ENCODE results near the gene LAMA5. TPM values are rescaled to one million over a fixed set of nuclear protein-coding genes. Genes with fewer than 3 reads are reported as not detected.
A peak's percentile ranks its signal among the peaks of the same experiment; 100 is the strongest.

LAMA5 gene
- total RNA-seq, 2 donors from 2014 or later, result 315 to 369 TPM

DNA sequence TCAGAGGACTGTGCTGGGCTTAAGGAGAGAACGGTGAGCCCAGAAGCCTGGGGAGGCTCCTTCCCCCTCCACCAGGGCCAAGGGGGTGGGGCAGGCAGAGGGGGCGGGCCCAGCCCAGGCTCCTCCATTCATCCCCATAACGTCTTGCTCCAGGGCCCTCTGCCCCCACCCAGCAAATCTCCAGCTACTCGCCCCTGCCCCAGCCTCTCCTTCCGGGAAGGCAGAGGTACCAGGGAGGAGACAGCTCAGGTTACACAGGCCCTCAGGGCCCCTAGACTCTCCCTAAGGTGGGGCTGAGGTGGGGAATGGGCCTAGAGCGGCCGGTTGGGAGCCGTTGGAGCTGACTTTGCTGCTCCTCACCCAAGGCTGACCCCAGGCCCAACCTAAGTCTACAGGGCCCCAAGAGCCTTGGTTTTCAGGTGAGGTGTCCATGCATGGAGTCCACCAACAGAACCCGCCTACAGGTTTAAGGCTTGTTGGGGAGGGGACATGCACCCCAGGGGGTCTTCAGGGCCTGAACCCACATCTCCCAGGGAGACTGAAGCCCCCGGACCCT lies 1.2 kb downstream of the LAMA5 start:
- WGBS, 2 experiments (ENCODE audit: insufficient coverage in 1 of 2, insufficient read length in 1 of 2), result 16 to 20% methylated on average over 3 to 10 of the region's 10 CpGs
- peak overlapping the region; percentile 62 for H3K4me3 Mint-ChIP-seq
- DNase-seq, result peak; percentile 84
- TF ChIP-seq, protein P1, sequence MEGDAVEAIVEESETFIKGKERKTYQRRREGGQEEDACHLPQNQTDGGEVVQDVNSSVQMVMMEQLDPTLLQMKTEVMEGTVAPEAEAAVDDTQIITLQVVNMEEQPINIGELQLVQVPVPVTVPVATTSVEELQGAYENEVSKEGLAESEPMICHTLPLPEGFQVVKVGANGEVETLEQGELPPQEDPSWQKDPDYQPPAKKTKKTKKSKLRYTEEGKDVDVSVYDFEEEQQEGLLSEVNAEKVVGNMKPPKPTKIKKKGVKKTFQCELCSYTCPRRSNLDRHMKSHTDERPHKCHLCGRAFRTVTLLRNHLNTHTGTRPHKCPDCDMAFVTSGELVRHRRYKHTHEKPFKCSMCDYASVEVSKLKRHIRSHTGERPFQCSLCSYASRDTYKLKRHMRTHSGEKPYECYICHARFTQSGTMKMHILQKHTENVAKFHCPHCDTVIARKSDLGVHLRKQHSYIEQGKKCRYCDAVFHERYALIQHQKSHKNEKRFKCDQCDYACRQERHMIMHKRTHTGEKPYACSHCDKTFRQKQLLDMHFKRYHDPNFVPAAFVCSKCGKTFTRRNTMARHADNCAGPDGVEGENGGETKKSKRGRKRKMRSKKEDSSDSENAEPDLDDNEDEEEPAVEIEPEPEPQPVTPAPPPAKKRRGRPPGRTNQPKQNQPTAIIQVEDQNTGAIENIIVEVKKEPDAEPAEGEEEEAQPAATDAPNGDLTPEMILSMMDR (conservative IDR thresholded peaks at IDR 0.05), result no peak
- Histone ChIP-seq H3K27me3 (ENCODE audit: control insufficient read depth, insufficient read depth, low read length, poor library complexity, severe bottlenecking) (no peaks in the 10 kb centered on the region), H3K4me1 (ENCODE audit: control insufficient read depth, insufficient read depth, low read length) (peaks cover 52% of the 10 kb centered on the region), H3K9ac (ENCODE audit: extremely low read depth, low read length, poor library complexity, severe bottlenecking) (peak overlapping the region; percentile 63), H3K36me3 (ENCODE audit: control insufficient read depth, insufficient read depth, low read length) (peaks cover 13% of the 10 kb centered on the region), H3K9me3 (ENCODE audit: control insufficient read depth, low read length) (no peaks in the 10 kb centered on the region), H3K27ac (ENCODE audit: low read depth, low read length) (no peak overlapping the region), H3K4me3 (ENCODE audit: low read length) (peak overlapping the region; percentile 85)
- peaks cover 30% of the 10 kb centered on the region for H3K4me1 Mint-ChIP-seq
- peak overlapping the region; percentile 30 for H3K27ac Mint-ChIP-seq
- H3K27me3 Mint-ChIP-seq (ENCODE audit: insufficient read depth), result peaks cover 3% of the 10 kb centered on the region
- H3K36me3 Mint-ChIP-seq (ENCODE audit: low read depth), result peaks cover 3% of the 10 kb centered on the region
- H3K9me3 Mint-ChIP-seq, result no peaks in the 10 kb centered on the region

GRCh38 chr20:62364911-62365736 lies 2.0 kb downstream of the LAMA5 start:
- no peak overlapping the region for H3K27ac ChIP-seq (ENCODE audit: low read depth, low read length)
- H3K36me3 Mint-ChIP-seq (ENCODE audit: low read depth), result peaks cover 3% of the 10 kb centered on the region
- TF ChIP-seq, protein P1 (conservative IDR thresholded peaks at IDR 0.05), result no peak
- peaks cover 30% of the 10 kb centered on the region for H3K4me1 Mint-ChIP-seq
- peak overlapping the region; percentile 62 for H3K4me3 Mint-ChIP-seq
- H3K4me1 ChIP-seq (ENCODE audit: control insufficient read depth, insufficient read depth, low read length), result peaks cover 53% of the 10 kb centered on the region
- peak overlapping the region; percentile 76 for H3K27ac Mint-ChIP-seq
- H3K27me3 Mint-ChIP-seq (ENCODE audit: insufficient read depth), result peaks cover 3% of the 10 kb centered on the region
- WGBS, 2 experiments (ENCODE audit: insufficient coverage in 1 of 2, insufficient read length in 1 of 2), result 89 to 93% methylated on average over 22 to 27 of the region's 27 CpGs
- no peaks in the 10 kb centered on the region for H3K27me3 ChIP-seq (ENCODE audit: control insufficient read depth, insufficient read depth, low read length, poor library complexity, severe bottlenecking)
- H3K9me3 ChIP-seq (ENCODE audit: control insufficient read depth, low read length), result no peaks in the 10 kb centered on the region
- peaks cover 16% of the 10 kb centered on the region for H3K36me3 ChIP-seq (ENCODE audit: control insufficient read depth, insufficient read depth, low read length)
- peak; percentile 58 for DNase-seq
- no peaks in the 10 kb centered on the region for H3K9me3 Mint-ChIP-seq
- H3K4me3 ChIP-seq (ENCODE audit: low read length), result peak overlapping the region; percentile 85
- H3K9ac ChIP-seq (ENCODE audit: extremely low read depth, low read length, poor library complexity, severe bottlenecking), result peak overlapping the region; percentile 63

DNA sequence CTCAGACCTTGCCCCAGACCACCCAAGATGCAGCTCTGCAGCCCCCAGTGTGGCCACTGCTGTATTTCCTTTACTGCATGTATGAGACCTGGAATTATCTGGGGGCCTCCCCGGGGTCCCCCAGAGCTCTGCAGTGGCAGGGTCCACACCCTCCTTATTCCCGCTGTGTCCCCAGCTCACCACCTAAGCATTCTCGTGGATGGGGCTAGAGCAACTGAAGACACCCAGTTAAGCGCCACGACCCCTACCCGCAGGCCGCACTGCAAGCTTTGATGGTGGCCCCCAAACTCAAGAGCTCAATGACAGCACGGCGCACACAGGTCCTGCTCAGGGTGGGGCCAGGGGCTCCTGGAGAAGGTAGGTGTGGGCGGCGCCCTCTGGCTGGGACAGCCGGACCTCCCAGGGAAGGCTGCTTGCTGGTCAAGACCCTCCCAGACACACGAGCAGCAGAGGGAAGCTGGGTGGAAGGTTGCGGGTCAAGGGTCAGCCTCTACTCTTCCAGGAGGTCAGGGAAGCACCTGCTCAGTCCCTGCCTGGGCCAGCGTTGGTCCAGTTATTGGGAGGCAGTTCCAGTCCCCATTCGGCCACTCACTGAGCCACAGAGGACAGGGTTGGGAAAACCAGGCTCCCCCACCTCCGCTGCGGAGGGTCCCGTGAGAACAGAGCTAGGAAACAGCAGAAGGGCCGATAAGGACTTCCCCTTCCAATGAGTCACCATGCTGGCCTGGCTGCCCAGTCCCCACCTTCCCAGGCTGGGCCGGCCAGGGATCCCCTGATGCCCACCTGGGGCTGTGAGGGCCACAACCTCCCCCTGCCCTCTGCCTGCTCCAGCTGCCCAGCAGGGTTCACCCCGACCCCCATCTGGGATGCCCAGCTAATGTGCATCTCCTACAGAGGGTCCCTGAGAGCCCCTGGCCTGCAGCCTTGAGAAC lies 2.9 kb downstream of the LAMA5 start:
- peaks cover 46% of the 10 kb centered on the region for H3K4me1 ChIP-seq (ENCODE audit: control insufficient read depth, insufficient read depth, low read length)
- TF ChIP-seq, protein P1 (conservative IDR thresholded peaks at IDR 0.05), result peak; percentile 30
- Mint-ChIP-seq H3K27ac (peak overlapping the region; percentile 88), H3K27me3 (ENCODE audit: insufficient read depth) (no peaks in the 10 kb centered on the region), H3K9me3 (no peaks in the 10 kb centered on the region), H3K4me1 (peaks cover 27% of the 10 kb centered on the region), H3K36me3 (ENCODE audit: low read depth) (peaks cover 3% of the 10 kb centered on the region), H3K4me3 (peak overlapping the region; percentile 62)
- WGBS, 2 experiments (ENCODE audit: insufficient coverage in 1 of 2, insufficient read length in 1 of 2), result 86 to 90% methylated on average over 16 to 22 of the region's 22 CpGs
- peaks cover 16% of the 10 kb centered on the region for H3K36me3 ChIP-seq (ENCODE audit: control insufficient read depth, insufficient read depth, low read length)
- no peaks in the 10 kb centered on the region for H3K9me3 ChIP-seq (ENCODE audit: control insufficient read depth, low read length)
- no peak overlapping the region for H3K4me3 ChIP-seq (ENCODE audit: low read length)
- no peaks in the 10 kb centered on the region for H3K27me3 ChIP-seq (ENCODE audit: control insufficient read depth, insufficient read depth, low read length, poor library complexity, severe bottlenecking)
- H3K9ac ChIP-seq (ENCODE audit: extremely low read depth, low read length, poor library complexity, severe bottlenecking), result no peak overlapping the region
- peak; percentile 74 for DNase-seq
- no peak overlapping the region for H3K27ac ChIP-seq (ENCODE audit: low read depth, low read length)

Data from endodermal cell (in vitro differentiated cells).